K562 (cell line): ENCODE results near the gene CD52. TPM values are rescaled to one million over a fixed set of nuclear protein-coding genes. Genes with fewer than 3 reads are reported as not detected.

Experiments
- ELF2 ChIP-seq: fragments of 250-450 bp; sonication (Bioruptor Pico); IDR thresholded peaks from 2 replicates; pipeline ENCODE4 v1.5.0; 2021; ENCODE audit warnings: mild to moderate bottlenecking
- ILK ChIP-seq: fragments of 450-650 bp; IDR thresholded peaks from 2 replicates; pipeline ENCODE4 v1.6.1; 2016; ENCODE audit warnings: missing genetic modification characterization, low read depth, mild to moderate bottlenecking, missing compliant biosample characterization, moderate library complexity, borderline replicate concordance
- LEF1 ChIP-seq: fragments of 450-650 bp; IDR thresholded peaks from 2 replicates; pipeline ENCODE4 v1.6.1; 2016; ENCODE audit warnings: mild to moderate bottlenecking
- MCM7 ChIP-seq, 2 experiments: fragments of 450-650 bp; IDR thresholded peaks; 2 replicates each; pipeline ENCODE4 v1.6.1; 2016 to 2018
- MYBL2 ChIP-seq, 2 experiments: fragments of 450-650 bp in 1 of 2; sonication (generic) in 1 of 2; formaldehyde crosslinking in 1 of 2; IDR thresholded peaks; 2 replicates each; pipeline versions ENCODE4 v1.6.1 to v1.8.1; 2017 to 2022; ENCODE audit warnings: borderline replicate concordance in 1 of 2, inconsistent platforms in 1 of 2, low read depth in 1 of 2, mild to moderate bottlenecking in 1 of 2, missing genetic modification reagents in 1 of 2, moderate library complexity in 1 of 2
- NELFE ChIP-seq: IDR thresholded peaks from 2 replicates; pipeline ENCODE4 v1.6.1; 2011; ENCODE audit warnings: mild to moderate bottlenecking; ENCODE audit not compliant: insufficient read depth, insufficient read length
- YBX1 ChIP-seq: fragments of 450-650 bp; IDR thresholded peaks from 2 replicates; pipeline ENCODE4 v1.7.1; 2016; ENCODE audit warnings: mild to moderate bottlenecking
- ZBTB7A ChIP-seq: IDR thresholded peaks from 2 replicates; pipeline ENCODE4 v1.6.1; 2011; ENCODE audit warnings: low read depth, mild to moderate bottlenecking, low read length, moderate library complexity, borderline replicate concordance; ENCODE audit not compliant: control insufficient read depth
- ZNF551 ChIP-seq: fragments of 250-450 bp; sonication (Bioruptor Pico); IDR thresholded peaks from 2 replicates; pipeline ENCODE4 v1.5.0; 2021; ENCODE audit warnings: mild to moderate bottlenecking, moderate library complexity
- ZNF583 ChIP-seq: fragments of 250-450 bp; sonication (Bioruptor Pico); IDR thresholded peaks from 2 replicates; pipeline ENCODE4 v1.4.0; 2020
- ZNF586 ChIP-seq: fragments of 450-650 bp; formaldehyde crosslinking; conservative IDR thresholded peaks from 2 replicates; pipeline ENCODE4 v1.4.0; 2020; ENCODE audit warnings: mild to moderate bottlenecking, moderate library complexity
- ZNF79 ChIP-seq: fragments of 250-450 bp; sonication (Bioruptor Pico); IDR thresholded peaks from 2 replicates; pipeline ENCODE4 v1.4.0; 2020; ENCODE audit warnings: low read depth, mild to moderate bottlenecking, moderate library complexity
- polyA plus RNA-seq, 8 experiments: library from polyadenylated mRNA; depleted of rRNA in 4 of 8; stranded (reverse) in 5 of 8; unstranded in 3 of 8; fragments of >200 nt; fragmentation: Nextera tagmentation in 2 of 8; fragmentation: Illumina TruSeq in 1 of 8; extraction: Ambion mirVana in 2 of 8; extraction: Trizol in 1 of 8; gene quantifications; 2 replicates each; pipeline versions ENCODE4 v1.2.1 to v1.2.3, GENCODE V29; 2011 to 2014; ENCODE audit warnings: inconsistent platforms in 1 of 8, missing spikeins in 1 of 8
- total RNA-seq, 7 experiments: library from RNA; depleted of rRNA in 6 of 7; stranded (reverse); fragments of >200 nt in 6 of 7; fragmentation: Illumina TruSeq in 2 of 7; extraction: Trizol in 2 of 7; gene quantifications; 2 replicates each; pipeline versions ENCODE4 v1.2.1 to v1.2.3, GENCODE V29; 2011 to 2021; ENCODE audit warnings: low replicate concordance in 1 of 7
- TF ChIP-seq, protein P1 (sequence below): fragments of 250-450 bp; sonication (Bioruptor Pico); IDR thresholded peaks from 2 replicates; pipeline ENCODE4 v1.8.0; 2022; ENCODE audit warnings: inconsistent platforms, mild to moderate bottlenecking, moderate library complexity, borderline replicate concordance
- TF ChIP-seq, protein P2 (sequence below): fragments of 450-650 bp; IDR thresholded peaks from 2 replicates; pipeline ENCODE4 v1.6.1; 2017; ENCODE audit warnings: antibody characterized with exemption
- TF ChIP-seq, protein P3 (sequence below): fragments of 450-650 bp; IDR thresholded peaks from 2 replicates; pipeline ENCODE4 v1.6.1; 2017; ENCODE audit warnings: mild to moderate bottlenecking, moderate library complexity
- TF ChIP-seq, protein P4 (sequence below): sonication (generic); formaldehyde crosslinking; IDR thresholded peaks from 2 replicates; pipeline ENCODE4 v1.8.1; 2023; ENCODE audit warnings: missing genetic modification reagents, mild to moderate bottlenecking, borderline replicate concordance
- TF ChIP-seq, protein P5 (sequence below): fragments of 250-450 bp; sonication (Bioruptor Pico); IDR thresholded peaks from 2 replicates; pipeline ENCODE4 v1.8.0; 2021; ENCODE audit warnings: moderate library complexity, mild to moderate bottlenecking, inconsistent platforms

Gene CD52
- total and polyA plus RNA-seq, 9 of the 15 experiments (the other 6 are each of a cell fraction or from before 2014, with no cell fraction given), result 34.9 to 488 (median 173) TPM

DNA sequence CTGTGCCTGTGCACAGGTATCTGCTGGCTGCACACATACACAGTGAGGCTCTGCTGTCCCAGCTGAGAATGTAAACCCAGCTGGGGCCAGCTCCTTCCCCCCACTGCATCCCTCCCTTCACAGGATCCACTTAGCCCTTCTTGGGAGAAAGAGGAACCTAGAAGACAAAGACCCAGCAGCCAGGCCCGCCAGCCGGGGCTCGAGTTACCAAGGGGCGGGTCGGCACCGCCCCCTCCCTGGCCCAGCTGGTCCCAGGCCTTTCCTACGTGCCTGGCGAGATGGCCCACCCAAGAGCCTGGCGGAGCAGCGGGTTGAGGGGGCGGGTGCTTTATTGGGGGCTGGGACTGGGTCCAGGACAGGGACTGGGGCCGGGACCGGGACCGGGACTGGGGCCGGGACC is 35.8 kb upstream of the CD52 start (continued):
- TF ChIP-seq, protein P1, sequence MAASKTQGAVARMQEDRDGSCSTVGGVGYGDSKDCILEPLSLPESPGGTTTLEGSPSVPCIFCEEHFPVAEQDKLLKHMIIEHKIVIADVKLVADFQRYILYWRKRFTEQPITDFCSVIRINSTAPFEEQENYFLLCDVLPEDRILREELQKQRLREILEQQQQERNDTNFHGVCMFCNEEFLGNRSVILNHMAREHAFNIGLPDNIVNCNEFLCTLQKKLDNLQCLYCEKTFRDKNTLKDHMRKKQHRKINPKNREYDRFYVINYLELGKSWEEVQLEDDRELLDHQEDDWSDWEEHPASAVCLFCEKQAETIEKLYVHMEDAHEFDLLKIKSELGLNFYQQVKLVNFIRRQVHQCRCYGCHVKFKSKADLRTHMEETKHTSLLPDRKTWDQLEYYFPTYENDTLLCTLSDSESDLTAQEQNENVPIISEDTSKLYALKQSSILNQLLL (CRISPR knock-in tag), result no peak
- TF ChIP-seq ZNF583 (no peak), YBX1 (no peak), MCM7 (IDR thresholded peaks at IDR 0.05) (no peak), MYBL2 (IDR thresholded peaks at IDR 0.05; ENCODE audit: low read depth) (no peak), MYBL2 (CRISPR knock-in tag; IDR thresholded peaks at IDR 0.05; ENCODE audit: borderline replicate concordance) (no peak), ZNF551 (CRISPR knock-in tag) (no peak), LEF1 (no peak), NELFE (no peak), ELF2 (no peak), ILK (no peak), ZNF586 (CRISPR knock-in tag) (no peak), ZBTB7A (peak; percentile 56; the same call in 1 of the 2 replicates), ZNF79 (CRISPR knock-in tag) (no peak)
- TF ChIP-seq, protein P2, sequence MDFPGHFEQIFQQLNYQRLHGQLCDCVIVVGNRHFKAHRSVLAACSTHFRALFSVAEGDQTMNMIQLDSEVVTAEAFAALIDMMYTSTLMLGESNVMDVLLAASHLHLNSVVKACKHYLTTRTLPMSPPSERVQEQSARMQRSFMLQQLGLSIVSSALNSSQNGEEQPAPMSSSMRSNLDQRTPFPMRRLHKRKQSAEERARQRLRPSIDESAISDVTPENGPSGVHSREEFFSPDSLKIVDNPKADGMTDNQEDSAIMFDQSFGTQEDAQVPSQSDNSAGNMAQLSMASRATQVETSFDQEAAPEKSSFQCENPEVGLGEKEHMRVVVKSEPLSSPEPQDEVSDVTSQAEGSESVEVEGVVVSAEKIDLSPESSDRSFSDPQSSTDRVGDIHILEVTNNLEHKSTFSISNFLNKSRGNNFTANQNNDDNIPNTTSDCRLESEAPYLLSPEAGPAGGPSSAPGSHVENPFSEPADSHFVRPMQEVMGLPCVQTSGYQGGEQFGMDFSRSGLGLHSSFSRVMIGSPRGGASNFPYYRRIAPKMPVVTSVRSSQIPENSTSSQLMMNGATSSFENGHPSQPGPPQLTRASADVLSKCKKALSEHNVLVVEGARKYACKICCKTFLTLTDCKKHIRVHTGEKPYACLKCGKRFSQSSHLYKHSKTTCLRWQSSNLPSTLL, result no peak
- TF ChIP-seq, protein P3, sequence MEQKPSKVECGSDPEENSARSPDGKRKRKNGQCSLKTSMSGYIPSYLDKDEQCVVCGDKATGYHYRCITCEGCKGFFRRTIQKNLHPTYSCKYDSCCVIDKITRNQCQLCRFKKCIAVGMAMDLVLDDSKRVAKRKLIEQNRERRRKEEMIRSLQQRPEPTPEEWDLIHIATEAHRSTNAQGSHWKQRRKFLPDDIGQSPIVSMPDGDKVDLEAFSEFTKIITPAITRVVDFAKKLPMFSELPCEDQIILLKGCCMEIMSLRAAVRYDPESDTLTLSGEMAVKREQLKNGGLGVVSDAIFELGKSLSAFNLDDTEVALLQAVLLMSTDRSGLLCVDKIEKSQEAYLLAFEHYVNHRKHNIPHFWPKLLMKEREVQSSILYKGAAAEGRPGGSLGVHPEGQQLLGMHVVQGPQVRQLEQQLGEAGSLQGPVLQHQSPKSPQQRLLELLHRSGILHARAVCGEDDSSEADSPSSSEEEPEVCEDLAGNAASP, result no peak
- TF ChIP-seq, protein P4, sequence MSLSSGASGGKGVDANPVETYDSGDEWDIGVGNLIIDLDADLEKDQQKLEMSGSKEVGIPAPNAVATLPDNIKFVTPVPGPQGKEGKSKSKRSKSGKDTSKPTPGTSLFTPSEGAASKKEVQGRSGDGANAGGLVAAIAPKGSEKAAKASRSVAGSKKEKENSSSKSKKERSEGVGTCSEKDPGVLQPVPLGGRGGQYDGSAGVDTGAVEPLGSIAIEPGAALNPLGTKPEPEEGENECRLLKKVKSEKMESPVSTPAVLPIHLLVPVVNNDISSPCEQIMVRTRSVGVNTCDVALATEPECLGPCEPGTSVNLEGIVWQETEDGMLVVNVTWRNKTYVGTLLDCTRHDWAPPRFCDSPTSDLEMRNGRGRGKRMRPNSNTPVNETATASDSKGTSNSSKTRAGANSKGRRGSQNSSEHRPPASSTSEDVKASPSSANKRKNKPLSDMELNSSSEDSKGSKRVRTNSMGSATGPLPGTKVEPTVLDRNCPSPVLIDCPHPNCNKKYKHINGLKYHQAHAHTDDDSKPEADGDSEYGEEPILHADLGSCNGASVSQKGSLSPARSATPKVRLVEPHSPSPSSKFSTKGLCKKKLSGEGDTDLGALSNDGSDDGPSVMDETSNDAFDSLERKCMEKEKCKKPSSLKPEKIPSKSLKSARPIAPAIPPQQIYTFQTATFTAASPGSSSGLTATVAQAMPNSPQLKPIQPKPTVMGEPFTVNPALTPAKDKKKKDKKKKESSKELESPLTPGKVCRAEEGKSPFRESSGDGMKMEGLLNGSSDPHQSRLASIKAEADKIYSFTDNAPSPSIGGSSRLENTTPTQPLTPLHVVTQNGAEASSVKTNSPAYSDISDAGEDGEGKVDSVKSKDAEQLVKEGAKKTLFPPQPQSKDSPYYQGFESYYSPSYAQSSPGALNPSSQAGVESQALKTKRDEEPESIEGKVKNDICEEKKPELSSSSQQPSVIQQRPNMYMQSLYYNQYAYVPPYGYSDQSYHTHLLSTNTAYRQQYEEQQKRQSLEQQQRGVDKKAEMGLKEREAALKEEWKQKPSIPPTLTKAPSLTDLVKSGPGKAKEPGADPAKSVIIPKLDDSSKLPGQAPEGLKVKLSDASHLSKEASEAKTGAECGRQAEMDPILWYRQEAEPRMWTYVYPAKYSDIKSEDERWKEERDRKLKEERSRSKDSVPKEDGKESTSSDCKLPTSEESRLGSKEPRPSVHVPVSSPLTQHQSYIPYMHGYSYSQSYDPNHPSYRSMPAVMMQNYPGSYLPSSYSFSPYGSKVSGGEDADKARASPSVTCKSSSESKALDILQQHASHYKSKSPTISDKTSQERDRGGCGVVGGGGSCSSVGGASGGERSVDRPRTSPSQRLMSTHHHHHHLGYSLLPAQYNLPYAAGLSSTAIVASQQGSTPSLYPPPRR (CRISPR knock-in tag), result no peak
- TF ChIP-seq, protein P5, sequence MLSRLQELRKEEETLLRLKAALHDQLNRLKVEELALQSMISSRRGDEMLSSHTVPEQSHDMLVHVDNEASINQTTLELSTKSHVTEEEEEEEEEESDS (CRISPR knock-in tag), result no peak
